Suprapubic skin (tissue), 4 donors: ENCODE results near the gene MYCT1. TPM values are rescaled to one million over a fixed set of nuclear protein-coding genes. Genes with fewer than 3 reads are reported as not detected.

Source experiments
- DNase-seq, 2 donors: peaks; one replicate each; pipeline ENCODE4 v3.0.0-alpha.2; 2019; ENCODE audit warnings: low spot score in 2 of 2
- H3K27ac ChIP-seq: fragments of 200-600 bp; sonication (generic); one replicate; pipeline ENCODE4 v1.5.1; 2019
- H3K27me3 ChIP-seq: fragments of 200-600 bp; sonication (generic); one replicate; pipeline ENCODE4 v1.5.1; 2019
- H3K36me3 ChIP-seq: fragments of 200-600 bp; sonication (generic); one replicate; pipeline ENCODE4 v1.5.1; 2019
- H3K4me1 ChIP-seq: fragments of 200-600 bp; sonication (generic); one replicate; pipeline ENCODE4 v1.5.1; 2019
- H3K4me3 ChIP-seq: fragments of 200-600 bp; sonication (generic); one replicate; pipeline ENCODE4 v1.5.1; 2019; ENCODE audit warnings: mild to moderate bottlenecking
- H3K9me3 ChIP-seq: fragments of 200-600 bp; sonication (generic); one replicate; pipeline ENCODE4 v1.5.1; 2019
- CTCF ChIP-seq, 2 donors: fragments of 200-600 bp in 1 of 2; fragments of 450-650 bp in 1 of 2; sonication (generic) in 1 of 2; IDR thresholded peaks; one replicate each; pipeline ENCODE4 v1.5.1; 2016 to 2019; ENCODE audit warnings: antibody characterized with exemption in 2 of 2, mild to moderate bottlenecking in 1 of 2, moderate library complexity in 1 of 2
- EP300 ChIP-seq: sonication (generic); formaldehyde crosslinking; IDR thresholded peaks from one replicate; pipeline ENCODE4 v1.6.1; 2017; ENCODE audit warnings: antibody characterized with exemption
- POLR2A ChIP-seq, 2 donors: fragments of 450-650 bp; IDR thresholded peaks; one replicate each; pipeline ENCODE4 v1.6.1; 2017; ENCODE audit warnings: antibody characterized with exemption in 2 of 2, mild to moderate bottlenecking in 2 of 2, moderate library complexity in 2 of 2
- POLR2AphosphoS5 ChIP-seq, 3 donors: sonication (generic); formaldehyde crosslinking; IDR thresholded peaks; one replicate each; pipeline ENCODE4 v1.6.1; 2017; ENCODE audit warnings: antibody characterized with exemption in 3 of 3
- WGBS: methylation state at CpG from one replicate; pipeline ENCODE4 v1.1.5; 2018; 5-methylcytosine and 5-hydroxymethylcytosine counted together
- total RNA-seq, 4 donors: library from RNA; depleted of rRNA; stranded (reverse); fragments of >200 nt; gene quantifications; one replicate each; pipeline ENCODE4 v1.1.0, GENCODE V29; 2016

The MYCT1 gene
- total RNA-seq, 4 donors from 2014 or later: 2.0 to 5.8 (median 3.4) TPM

- TF ChIP-seq POLR2AphosphoS5 (IDR thresholded peaks at IDR 0.05) (no peak), EP300 (no peak), POLR2A (IDR thresholded peaks at IDR 0.05) (no peak), CTCF (IDR thresholded peaks at IDR 0.05) (no peak)
- no peak for DNase-seq
- Histone ChIP-seq H3K27me3 (no peaks in the 10 kb centered on the region), H3K9me3 (no peaks in the 10 kb centered on the region), H3K4me1 (no peaks in the 10 kb centered on the region), H3K36me3 (no peaks in the 10 kb centered on the region), H3K4me3 (no peak overlapping the region), H3K27ac (no peak overlapping the region)
- WGBS: 80% methylated on average over 2 of the region's 2 CpGs
Observed at GRCh38 chr6:152736687-152737273, 39.1 kb downstream of the MYCT1 start.

- TF ChIP-seq CTCF (IDR thresholded peaks at IDR 0.05) (no peak), EP300 (no peak)
- Histone ChIP-seq H3K4me3 (no peak overlapping the region), H3K27me3 (no peaks in the 10 kb centered on the region), H3K36me3 (no peaks in the 10 kb centered on the region), H3K4me1 (no peaks in the 10 kb centered on the region), H3K9me3 (no peaks in the 10 kb centered on the region), H3K27ac (no peak overlapping the region)
- no peak for DNase-seq
- 67% methylated on average over 4 of the region's 4 CpGs for WGBS
Observed at GRCh38 chr6:152745509-152746171, 47.9 kb downstream of the MYCT1 start.

GRCh38 chr6:152746172-152746553 lies 48.5 kb downstream of the MYCT1 start:
- H3K36me3 ChIP-seq: no peaks in the 10 kb centered on the region
- no peaks in the 10 kb centered on the region for H3K9me3 ChIP-seq
- H3K27ac ChIP-seq: no peak overlapping the region
- 80% methylated on average over 2 of the region's 2 CpGs for WGBS
- no peak for DNase-seq
- no peak overlapping the region for H3K4me3 ChIP-seq
- H3K4me1 ChIP-seq: no peaks in the 10 kb centered on the region
- no peak for TF ChIP-seq POLR2A (IDR thresholded peaks at IDR 0.05)
- no peak for TF ChIP-seq EP300
- TF ChIP-seq POLR2AphosphoS5 (IDR thresholded peaks at IDR 0.05): no peak
- TF ChIP-seq CTCF (IDR thresholded peaks at IDR 0.05): no peak
- no peaks in the 10 kb centered on the region for H3K27me3 ChIP-seq

GRCh38 chr6:152748843-152749242 lies 51.1 kb downstream of the MYCT1 start:
- H3K27ac ChIP-seq: no peak overlapping the region
- TF ChIP-seq EP300 (no peak), POLR2A (IDR thresholded peaks at IDR 0.05) (no peak), POLR2AphosphoS5 (IDR thresholded peaks at IDR 0.05) (no peak), CTCF (IDR thresholded peaks at IDR 0.05) (no peak)
- no peaks in the 10 kb centered on the region for H3K36me3 ChIP-seq
- H3K4me3 ChIP-seq: no peak overlapping the region
- WGBS: 62% methylated on average over 1 of the region's 1 CpG
- DNase-seq: no peak
- no peaks in the 10 kb centered on the region for H3K27me3 ChIP-seq
- no peaks in the 10 kb centered on the region for H3K4me1 ChIP-seq
- no peaks in the 10 kb centered on the region for H3K9me3 ChIP-seq

GRCh38 chr6:152749336-152749735 lies 51.6 kb downstream of the MYCT1 start:
- Histone ChIP-seq H3K27me3 (no peaks in the 10 kb centered on the region), H3K9me3 (no peaks in the 10 kb centered on the region), H3K4me1 (no peaks in the 10 kb centered on the region), H3K4me3 (no peak overlapping the region), H3K36me3 (no peaks in the 10 kb centered on the region), H3K27ac (no peak overlapping the region)
- TF ChIP-seq POLR2AphosphoS5 (IDR thresholded peaks at IDR 0.05) (no peak), POLR2A (IDR thresholded peaks at IDR 0.05) (no peak)
- WGBS: 84% methylated on average over 1 of the region's 1 CpG
- DNase-seq: no peak
